Hepatocyte (in vitro differentiated cells): Measurements from ENCODE around the gene MACC1. TPM values are rescaled to one million over a fixed set of nuclear protein-coding genes. Genes with fewer than 3 reads are reported as not detected.
A peak's percentile ranks its signal among the peaks of the same experiment; 100 is the strongest.

Experiments
- DNase-seq: peaks from one replicate; pipeline ENCODE4 v3.0.0-alpha.2; 2016; ENCODE audit warnings: low spot score
- H2AFZ ChIP-seq: fragments of 200-600 bp; sonication (generic); 2 replicates; pipeline ENCODE4 v1.6.0; 2016; ENCODE audit warnings: antibody characterized with exemption, mild to moderate bottlenecking
- H3K27ac ChIP-seq: fragments of 200-600 bp; sonication (generic); 2 replicates; pipeline ENCODE4 v1.5.1; 2016; ENCODE audit warnings: mild to moderate bottlenecking
- H3K27me3 ChIP-seq: fragments of 200-600 bp; sonication (generic); 2 replicates; pipeline ENCODE4 v1.6.1; 2016
- H3K36me3 ChIP-seq: fragments of 200-600 bp; sonication (generic); replicated peaks from 2 replicates; pipeline ENCODE4 v1.5.1; 2016; ENCODE audit warnings: low read depth; ENCODE audit not compliant: insufficient read depth
- H3K4me1 ChIP-seq: fragments of 200-600 bp; sonication (generic); 2 replicates; pipeline ENCODE4 v1.5.1; 2016; ENCODE audit warnings: mild to moderate bottlenecking, moderate library complexity; ENCODE audit not compliant: insufficient read depth
- H3K4me2 ChIP-seq: fragments of 200-600 bp; sonication (generic); 2 replicates; pipeline ENCODE4 v1.6.0; 2016
- H3K4me3 ChIP-seq: fragments of 200-600 bp; sonication (generic); 2 replicates; pipeline ENCODE4 v1.5.1; 2016; ENCODE audit warnings: mild to moderate bottlenecking
- H3K79me2 ChIP-seq: fragments of 200-600 bp; sonication (generic); 2 replicates; pipeline ENCODE4 v1.6.0; 2017; ENCODE audit warnings: mild to moderate bottlenecking
- H3K9me2 ChIP-seq: fragments of 200-600 bp; sonication (generic); replicated peaks from 2 replicates; pipeline ENCODE4 v1.6.0; 2017; ENCODE audit warnings: mild to moderate bottlenecking; ENCODE audit not compliant: insufficient read depth
- H3K9me3 ChIP-seq: fragments of 200-600 bp; sonication (generic); 2 replicates; pipeline ENCODE4 v1.5.1; 2016; ENCODE audit warnings: low read depth, mild to moderate bottlenecking
- H4K20me1 ChIP-seq: fragments of 200-600 bp; sonication (generic); 2 replicates; pipeline ENCODE4 v1.6.0; 2016; ENCODE audit warnings: mild to moderate bottlenecking; ENCODE audit not compliant: insufficient read depth, poor library complexity, severe bottlenecking
- CTCF ChIP-seq: fragments of 200-600 bp; sonication (generic); IDR thresholded peaks from 2 replicates; pipeline ENCODE4 v1.5.1; 2016; ENCODE audit warnings: antibody characterized with exemption, mild to moderate bottlenecking; ENCODE audit not compliant: poor library complexity
- EZH2 ChIP-seq: fragments of 200-600 bp; sonication (generic); IDR thresholded peaks from 2 replicates; pipeline ENCODE4 v1.6.1; 2016; ENCODE audit warnings: antibody characterized with exemption, mild to moderate bottlenecking, borderline replicate concordance
- EZH2phosphoT487 ChIP-seq: fragments of 200-600 bp; sonication (generic); IDR thresholded peaks from one replicate; pipeline ENCODE4 v1.6.1; 2018; ENCODE audit warnings: antibody characterized with exemption, mild to moderate bottlenecking, low read depth, moderate library complexity; ENCODE audit not compliant: unreplicated experiment, severe bottlenecking
- WGBS: methylation state at CpG from one replicate; pipeline ENCODE4 v1.1.6; 2016; ENCODE audit warnings: low lambda C conversion rate; ENCODE audit errors: missing lambda C conversion rate; 5-methylcytosine and 5-hydroxymethylcytosine counted together
- polyA plus RNA-seq: library from polyadenylated mRNA; unstranded; fragments of >200 nt; fragmentation: Nextera tagmentation; extraction: Ambion mirVana; gene quantifications from 2 replicates; pipeline ENCODE4 v1.2.1, GENCODE V29; 2016
- total RNA-seq: library from RNA; depleted of rRNA; stranded (reverse); fragments of >200 nt; gene quantifications from 2 replicates; pipeline ENCODE4 v1.2.3, GENCODE V29; 2014

Gene MACC1
- total and polyA plus RNA-seq, 2 experiments from 2014 or later = 6.9 to 46.0 TPM

- Histone ChIP-seq H3K9me3 (no peaks in the 10 kb centered on the region), H3K79me2 (no peaks in the 10 kb centered on the region), H3K27ac (peak overlapping the region; percentile 15), H4K20me1 (no peaks in the 10 kb centered on the region), H3K4me1 (peaks cover 7% of the 10 kb centered on the region), H3K36me3 (no peaks in the 10 kb centered on the region), H3K4me3 (no peak overlapping the region), H3K9me2 (no peaks in the 10 kb centered on the region), H3K27me3 (no peaks in the 10 kb centered on the region), H2AFZ (no peak overlapping the region), H3K4me2 (no peak overlapping the region)
- DNase-seq = no peak
- TF ChIP-seq CTCF (no peak), EZH2 (no peak), EZH2phosphoT487 (no peak)
- WGBS = 61% methylated on average over 3 of the region's 3 CpGs
Measured at GRCh38 chr7:20244334-20245120, 27.3 kb upstream of the MACC1 start.

- 96% methylated on average over 2 of the region's 2 CpGs for WGBS
- H3K27ac ChIP-seq = no peak overlapping the region
Measured at GRCh38 chr7:20241911-20242261, 24.7 kb upstream of the MACC1 start.

GRCh38 chr7:20241194-20241910, 24.2 kb upstream of the MACC1 start:
- H3K4me3 ChIP-seq = no peak overlapping the region
- H3K79me2 ChIP-seq = no peaks in the 10 kb centered on the region
- no peaks in the 10 kb centered on the region for H4K20me1 ChIP-seq
- peak overlapping the region; percentile 34 for H3K27ac ChIP-seq
- TF ChIP-seq EZH2 (no peak), EZH2phosphoT487 (no peak), CTCF (no peak)
- H3K9me2 ChIP-seq = no peaks in the 10 kb centered on the region
- no peaks in the 10 kb centered on the region for H3K36me3 ChIP-seq
- no peaks in the 10 kb centered on the region for H3K27me3 ChIP-seq
- H3K9me3 ChIP-seq = no peaks in the 10 kb centered on the region
- peaks cover 7% of the 10 kb centered on the region for H3K4me1 ChIP-seq
- WGBS = 67% methylated on average over 3 of the region's 3 CpGs
- H3K4me2 ChIP-seq = no peak overlapping the region
- H2AFZ ChIP-seq = no peak overlapping the region
- no peak for DNase-seq

More at GRCh38 chr7:20241911-20242261, 24.7 kb upstream of the MACC1 start:
- H2AFZ ChIP-seq = no peak overlapping the region
- no peaks in the 10 kb centered on the region for H3K9me2 ChIP-seq
- no peaks in the 10 kb centered on the region for H3K36me3 ChIP-seq
- peaks cover 7% of the 10 kb centered on the region for H3K4me1 ChIP-seq
- no peaks in the 10 kb centered on the region for H3K79me2 ChIP-seq
- H3K4me2 ChIP-seq = no peak overlapping the region
- no peak for DNase-seq
- no peaks in the 10 kb centered on the region for H3K9me3 ChIP-seq
- no peaks in the 10 kb centered on the region for H3K27me3 ChIP-seq
- no peaks in the 10 kb centered on the region for H4K20me1 ChIP-seq
- no peak for TF ChIP-seq CTCF
- no peak for TF ChIP-seq EZH2phosphoT487
- TF ChIP-seq EZH2 = no peak
- no peak overlapping the region for H3K4me3 ChIP-seq
